Endothelial cell of umbilical vein (primary cell): Measurements from ENCODE around the gene KCNIP1.

Experiments used
- CTCF ChIP-seq, 2 donors: IDR thresholded peaks; 1 replicate in 1 of 2; 2 replicates in 1 of 2; pipeline ENCODE4 v1.5.1; 2011; ENCODE audit warnings: low read length in 2 of 2, mild to moderate bottlenecking in 2 of 2, moderate library complexity in 2 of 2, control low read depth in 1 of 2, inconsistent platforms in 1 of 2, low read depth in 1 of 2; ENCODE audit not compliant: insufficient read depth in 1 of 2; ENCODE audit errors: extremely low read depth in 1 of 2
- EZH2 ChIP-seq: IDR thresholded peaks from 2 replicates; pipeline ENCODE4 v1.6.1; 2012; ENCODE audit warnings: borderline replicate concordance, low read depth, mild to moderate bottlenecking, moderate library complexity, low read length, inconsistent platforms; ENCODE audit not compliant: severe bottlenecking
- GATA2 ChIP-seq: IDR thresholded peaks from 2 replicates; pipeline ENCODE4 v1.7.0; 2011; ENCODE audit warnings: low read depth, mild to moderate bottlenecking, moderate library complexity, mixed read lengths, low read length; ENCODE audit not compliant: insufficient read length, insufficient read depth
- MAX ChIP-seq: IDR thresholded peaks from 2 replicates; pipeline ENCODE4 v1.6.1; 2011; ENCODE audit not compliant: insufficient read depth, insufficient read length
- POLR2A ChIP-seq: IDR thresholded peaks from 2 replicates; pipeline ENCODE4 v1.6.1; 2012; ENCODE audit warnings: low read depth, mild to moderate bottlenecking, control low read depth, low read length
- POLR2AphosphoS5 ChIP-seq: IDR thresholded peaks from 2 replicates; pipeline ENCODE4 v1.6.1; 2012; ENCODE audit warnings: low read depth, mild to moderate bottlenecking, control low read depth, low read length, moderate library complexity; ENCODE audit not compliant: insufficient read depth

GRCh38 chr5:170640731-170641588, 137.1 kb downstream of the KCNIP1 start:
- no peak for TF ChIP-seq MAX
- no peak for TF ChIP-seq CTCF (IDR thresholded peaks at IDR 0.05; ENCODE audit: extremely low read depth in 1 of 2, insufficient read depth in 1 of 2, low read depth in 1 of 2, low read length in 2 of 2)
- no peak for TF ChIP-seq GATA2
- no peak for TF ChIP-seq POLR2A
- no peak for TF ChIP-seq EZH2
- TF ChIP-seq POLR2AphosphoS5 = no peak
